DOHH2 (cell line): Measurements from ENCODE around the gene KIF1A.
A peak's percentile ranks its signal among the peaks of the same experiment; 100 is the strongest.

Source experiments
- H3F3A ChIP-seq: fragments of 200-600 bp; sonication (generic), shearing (Covaris generic); 2 replicates; pipeline ENCODE4 v1.6.0; 2016; ENCODE audit warnings: antibody characterized with exemption, mild to moderate bottlenecking; ENCODE audit not compliant: control insufficient read depth, insufficient read depth
- H3K27ac ChIP-seq: fragments of 200-600 bp; sonication (generic); 2 replicates; pipeline ENCODE4 v1.5.1; 2014; ENCODE audit warnings: low read depth, mild to moderate bottlenecking, low read length, moderate library complexity
- H3K27me3 ChIP-seq: fragments of 200-600 bp; sonication (generic); 2 replicates; pipeline ENCODE4 v1.6.1; 2014; ENCODE audit warnings: mild to moderate bottlenecking, low read length, mixed read lengths; ENCODE audit not compliant: control insufficient read depth
- H3K36me3 ChIP-seq: fragments of 200-600 bp; sonication (generic); 2 replicates; pipeline ENCODE4 v1.6.1; 2014; ENCODE audit warnings: mild to moderate bottlenecking, low read length, moderate library complexity, mixed read lengths; ENCODE audit not compliant: control insufficient read depth
- H3K4me1 ChIP-seq: fragments of 200-600 bp; sonication (generic); 2 replicates; pipeline ENCODE4 v1.6.1; 2014; ENCODE audit warnings: mild to moderate bottlenecking, low read length, mixed read lengths; ENCODE audit not compliant: control insufficient read depth
- H3K4me2 ChIP-seq: fragments of 200-600 bp; sonication (generic); 2 replicates; pipeline ENCODE4 v1.6.0; 2014; ENCODE audit warnings: mild to moderate bottlenecking, low read length, moderate library complexity
- H3K4me3 ChIP-seq: fragments of 200-600 bp; sonication (generic); 2 replicates; pipeline ENCODE4 v1.5.1; 2014; ENCODE audit warnings: mild to moderate bottlenecking, low read length, mixed read lengths
- H3K79me2 ChIP-seq: fragments of 200-600 bp; sonication (generic); 2 replicates; pipeline ENCODE4 v1.6.1; 2014; ENCODE audit warnings: mild to moderate bottlenecking, low read length, mixed read lengths; ENCODE audit not compliant: control insufficient read depth
- H3K9me2 ChIP-seq: fragments of 200-600 bp; sonication (generic); replicated peaks from 2 replicates; pipeline ENCODE4 v1.6.1; 2014; ENCODE audit warnings: mild to moderate bottlenecking, low read length, mixed read lengths; ENCODE audit not compliant: control insufficient read depth
- H3K9me3 ChIP-seq: fragments of 200-600 bp; sonication (generic); 2 replicates; pipeline ENCODE4 v1.6.1; 2014; ENCODE audit warnings: antibody characterized with exemption, low read length, mixed read lengths; ENCODE audit not compliant: control insufficient read depth, insufficient read depth
- H4K20me1 ChIP-seq: fragments of 200-600 bp; sonication (generic); 2 replicates; pipeline ENCODE4 v1.6.0; 2014; ENCODE audit warnings: low read depth, mild to moderate bottlenecking, antibody characterized with exemption, low read length, moderate library complexity; ENCODE audit not compliant: control insufficient read depth, insufficient read depth
- EZH2phosphoT487 ChIP-seq: fragments of 200-600 bp; sonication (generic); IDR thresholded peaks from 2 replicates; pipeline ENCODE4 v1.6.1; 2017; ENCODE audit warnings: borderline replicate concordance, mild to moderate bottlenecking, antibody characterized with exemption, low read length, moderate library complexity, mixed read lengths
- TF ChIP-seq, protein P1 (sequence below): fragments of 200-600 bp; sonication (generic); IDR thresholded peaks from one replicate; pipeline ENCODE4 v1.5.1; 2014; ENCODE audit warnings: antibody characterized with exemption, mild to moderate bottlenecking, low read depth, low read length; ENCODE audit not compliant: poor library complexity, severe bottlenecking

The KIF1A gene

GRCh38 chr2:240858321-240858720 is 38.3 kb upstream of the KIF1A start:
- TF ChIP-seq EZH2phosphoT487, result no peak
- TF ChIP-seq, protein P1, sequence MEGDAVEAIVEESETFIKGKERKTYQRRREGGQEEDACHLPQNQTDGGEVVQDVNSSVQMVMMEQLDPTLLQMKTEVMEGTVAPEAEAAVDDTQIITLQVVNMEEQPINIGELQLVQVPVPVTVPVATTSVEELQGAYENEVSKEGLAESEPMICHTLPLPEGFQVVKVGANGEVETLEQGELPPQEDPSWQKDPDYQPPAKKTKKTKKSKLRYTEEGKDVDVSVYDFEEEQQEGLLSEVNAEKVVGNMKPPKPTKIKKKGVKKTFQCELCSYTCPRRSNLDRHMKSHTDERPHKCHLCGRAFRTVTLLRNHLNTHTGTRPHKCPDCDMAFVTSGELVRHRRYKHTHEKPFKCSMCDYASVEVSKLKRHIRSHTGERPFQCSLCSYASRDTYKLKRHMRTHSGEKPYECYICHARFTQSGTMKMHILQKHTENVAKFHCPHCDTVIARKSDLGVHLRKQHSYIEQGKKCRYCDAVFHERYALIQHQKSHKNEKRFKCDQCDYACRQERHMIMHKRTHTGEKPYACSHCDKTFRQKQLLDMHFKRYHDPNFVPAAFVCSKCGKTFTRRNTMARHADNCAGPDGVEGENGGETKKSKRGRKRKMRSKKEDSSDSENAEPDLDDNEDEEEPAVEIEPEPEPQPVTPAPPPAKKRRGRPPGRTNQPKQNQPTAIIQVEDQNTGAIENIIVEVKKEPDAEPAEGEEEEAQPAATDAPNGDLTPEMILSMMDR, result no peak
- H3K4me1 ChIP-seq, result no peaks in the 10 kb centered on the region
- H3K9me3 ChIP-seq, result peaks cover 5% of the 10 kb centered on the region; the same call in 1 of the 2 replicates
- H3K79me2 ChIP-seq, result no peaks in the 10 kb centered on the region
- no peaks in the 10 kb centered on the region for H3K36me3 ChIP-seq
- H3K4me2 ChIP-seq, result no peak overlapping the region
- H3K27ac ChIP-seq, result no peak overlapping the region
- H3K27me3 ChIP-seq, result peaks cover 7% of the 10 kb centered on the region
- H3F3A ChIP-seq, result no peaks in the 10 kb centered on the region
- no peaks in the 10 kb centered on the region for H3K9me2 ChIP-seq
- H4K20me1 ChIP-seq, result no peaks in the 10 kb centered on the region
- no peak overlapping the region for H3K4me3 ChIP-seq

- Histone ChIP-seq H3K36me3 (no peaks in the 10 kb centered on the region), H3K9me3 (peaks cover 5% of the 10 kb centered on the region; the same call in 1 of the 2 replicates), H4K20me1 (no peaks in the 10 kb centered on the region), H3K27me3 (peaks cover 7% of the 10 kb centered on the region), H3K4me2 (no peak overlapping the region), H3K27ac (no peak overlapping the region), H3K9me2 (no peaks in the 10 kb centered on the region), H3K4me3 (no peak overlapping the region), H3K4me1 (no peaks in the 10 kb centered on the region), H3K79me2 (no peaks in the 10 kb centered on the region), H3F3A (no peaks in the 10 kb centered on the region)
- TF ChIP-seq EZH2phosphoT487, result no peak
- TF ChIP-seq, protein P1, result no peak
Observed at GRCh38 chr2:240857039-240858008, 37.3 kb upstream of the KIF1A start.

DNA sequence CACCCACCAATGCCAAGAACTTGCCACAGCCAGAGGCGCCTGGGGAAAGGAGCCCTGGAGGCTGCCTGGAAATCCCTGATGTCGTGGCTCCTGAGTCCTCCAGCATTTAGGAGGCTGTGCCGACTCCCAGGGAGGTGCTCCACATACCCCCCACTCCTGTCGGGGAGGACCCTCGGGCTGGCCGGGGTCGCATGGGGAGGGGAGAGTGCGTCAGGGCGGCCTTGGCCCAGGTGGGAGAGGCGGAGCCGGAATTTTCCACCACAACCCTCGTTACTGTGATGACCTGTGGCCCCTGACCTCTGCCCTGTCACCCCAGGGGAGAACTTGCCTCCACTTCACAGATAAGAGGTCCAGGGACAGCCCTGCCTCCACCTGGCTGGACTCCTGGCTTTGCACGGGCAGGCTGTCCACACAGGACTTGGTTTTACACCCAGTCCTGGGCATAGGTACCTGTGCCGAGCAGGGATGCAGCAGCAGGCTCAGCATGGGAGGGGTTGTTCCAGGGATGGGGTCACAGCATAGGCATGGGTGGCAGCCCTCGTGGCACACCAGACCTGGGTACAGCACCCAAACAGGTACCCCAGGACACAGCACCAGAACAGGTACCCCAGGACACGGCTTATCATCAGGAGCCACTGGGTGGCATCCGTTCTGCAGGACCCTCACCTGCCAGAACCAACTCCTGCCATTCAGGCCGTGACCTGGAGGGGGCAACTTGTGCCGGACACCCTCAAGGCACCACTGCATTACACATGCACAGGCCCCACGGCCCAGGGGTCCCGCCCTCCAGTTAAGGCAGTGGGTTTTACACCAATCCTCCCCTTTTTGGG is 36.3 kb upstream of the KIF1A start:
- Histone ChIP-seq H4K20me1 (no peaks in the 10 kb centered on the region), H3K4me3 (no peak overlapping the region), H3K9me2 (no peaks in the 10 kb centered on the region), H3K79me2 (no peaks in the 10 kb centered on the region), H3K4me2 (no peak overlapping the region), H3K9me3 (peaks cover 5% of the 10 kb centered on the region; the same call in 1 of the 2 replicates), H3K36me3 (no peaks in the 10 kb centered on the region), H3K27me3 (peaks cover 2% of the 10 kb centered on the region; the same call in 1 of the 2 replicates), H3K4me1 (no peaks in the 10 kb centered on the region), H3F3A (no peaks in the 10 kb centered on the region), H3K27ac (no peak overlapping the region)
- TF ChIP-seq EZH2phosphoT487, result no peak
- TF ChIP-seq, protein P1, result peak; percentile 39
